OCI-LY1 (cell line): Measurements from ENCODE around the gene VIPR2.

ENCODE experiments used
- CTCF ChIP-seq: fragments of 200-600 bp; sonication (generic), shearing (Covaris generic); IDR thresholded peaks from 2 replicates; pipeline ENCODE4 v1.5.1; 2017; ENCODE audit warnings: mild to moderate bottlenecking, antibody characterized with exemption, low read length, moderate library complexity, mixed read lengths
- EZH2 ChIP-seq: fragments of 200-600 bp; sonication (generic), shearing (Covaris generic); IDR thresholded peaks from 2 replicates; pipeline ENCODE4 v1.8.0; 2017; ENCODE audit warnings: borderline replicate concordance, mixed run types, mild to moderate bottlenecking, antibody characterized with exemption, low read length, moderate library complexity, mixed read lengths

- no peak for TF ChIP-seq CTCF
- TF ChIP-seq EZH2 = no peak
These were observed 48.7 kb downstream of the VIPR2 start for GRCh38 chr7:159095979-159096411.
